HL-60/S4 (cell line): Measurements from ENCODE around the gene EAF2.
"Not testable (repeated sequence)": the region's sequence is repeated elsewhere in the genome, so short reads cannot be mapped to it uniquely, and the experiment has no call there.

Source experiments
- in situ Hi-C: fragments of 300-500 bp; cut with MboI; formaldehyde crosslinking; loops from 2 replicates; pipeline ENCODE4 v1.14.3; 2022; ENCODE audit warnings: low sequenced_read_pairs

The EAF2 gene

DNA sequence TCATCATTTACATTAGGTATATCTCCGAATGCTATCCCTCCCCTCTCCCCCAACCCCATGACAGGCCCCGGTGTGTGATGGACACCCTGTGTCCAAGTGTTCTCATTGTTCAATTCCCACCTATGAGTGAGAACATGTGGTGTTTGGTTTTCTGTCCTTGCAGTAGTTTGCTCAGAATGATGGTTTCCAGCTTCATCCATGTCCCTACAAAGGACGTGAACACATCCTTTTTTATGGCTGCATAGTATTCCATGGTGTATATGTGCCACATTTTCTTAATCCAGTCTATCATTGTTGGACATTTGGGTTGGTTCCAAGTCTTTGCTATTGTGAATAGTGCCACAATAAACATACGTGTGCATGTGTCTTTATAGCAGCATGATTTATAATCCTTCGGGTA lies 22.8 kb downstream of the EAF2 start:
- in situ Hi-C loops: not testable (repeated sequence)

DNA sequence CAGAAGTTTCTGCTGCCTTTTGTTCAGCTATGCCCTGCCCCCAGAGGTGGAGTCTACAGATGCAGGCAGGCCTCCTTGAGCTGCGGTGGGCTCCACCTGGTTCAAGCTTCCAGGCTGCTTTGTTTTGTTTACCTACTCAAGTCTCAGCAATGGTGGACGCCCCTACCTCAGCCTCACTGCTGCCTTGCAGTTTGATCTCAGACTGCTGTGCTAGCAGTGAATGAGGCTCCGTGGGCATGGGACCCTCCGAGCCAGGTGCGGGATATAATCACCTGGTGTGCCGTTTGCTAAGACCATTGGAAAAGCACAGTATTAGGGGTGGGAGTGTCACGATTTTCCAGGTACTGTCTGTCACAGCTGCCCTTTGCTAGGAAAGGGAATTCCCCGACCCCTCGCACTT lies 28.2 kb downstream of the EAF2 start:
- in situ Hi-C loops: not testable (repeated sequence)

GRCh38 chr3:121863801-121864200 lies 28.8 kb downstream of the EAF2 start:
- in situ Hi-C loops: no loop called here

GRCh38 chr3:121869736-121870135 lies 34.7 kb downstream of the EAF2 start:
- in situ Hi-C loops: no loop called here

DNA sequence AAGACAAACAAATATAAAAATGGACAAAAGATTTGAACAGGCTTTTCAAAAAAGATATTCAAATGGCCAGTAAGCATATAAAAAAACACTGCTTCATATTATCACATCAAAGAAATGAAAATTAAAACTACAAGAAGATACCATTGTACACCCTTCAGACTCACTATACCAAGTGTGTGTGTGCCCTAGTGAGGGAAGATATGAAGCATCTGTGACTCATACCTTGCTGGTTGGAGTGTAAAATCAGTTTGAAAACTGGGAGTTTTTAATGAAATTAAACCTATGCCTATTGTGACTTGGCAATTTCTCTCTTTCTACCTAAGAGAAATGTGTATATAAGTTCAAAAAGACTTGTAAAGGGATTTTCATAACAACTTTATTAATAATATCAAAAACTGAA lies 35.7 kb downstream of the EAF2 start:
- in situ Hi-C loops: no loop called here

- in situ Hi-C loops: no loop called here
These were observed 36.4 kb downstream of the EAF2 start for GRCh38 chr3:121871430-121871829.

DNA sequence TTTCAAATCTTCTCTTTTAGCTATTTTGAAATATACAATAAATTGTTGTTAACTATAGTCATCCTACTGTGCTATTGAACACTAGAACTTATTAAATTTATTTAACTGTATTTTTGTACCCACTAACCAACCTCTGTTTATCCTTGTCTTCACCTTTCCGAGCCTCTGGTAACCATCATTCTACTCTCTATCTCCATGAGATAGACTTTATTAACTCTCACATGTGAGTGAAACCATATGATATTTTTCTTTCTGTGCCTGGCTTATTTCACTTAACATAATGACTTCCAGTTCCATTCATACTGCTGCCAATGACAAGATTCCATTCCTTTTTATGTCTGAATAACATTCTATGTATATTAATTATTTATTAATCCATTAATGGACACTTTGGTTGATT lies 43.4 kb downstream of the EAF2 start:
- in situ Hi-C loops: no loop called here

GRCh38 chr3:121883507-121883906 lies 48.5 kb downstream of the EAF2 start:
- in situ Hi-C loops: no loop called here

GRCh38 chr3:121885386-121885785 lies 50.4 kb downstream of the EAF2 start:
- in situ Hi-C loops: no loop called here

DNA sequence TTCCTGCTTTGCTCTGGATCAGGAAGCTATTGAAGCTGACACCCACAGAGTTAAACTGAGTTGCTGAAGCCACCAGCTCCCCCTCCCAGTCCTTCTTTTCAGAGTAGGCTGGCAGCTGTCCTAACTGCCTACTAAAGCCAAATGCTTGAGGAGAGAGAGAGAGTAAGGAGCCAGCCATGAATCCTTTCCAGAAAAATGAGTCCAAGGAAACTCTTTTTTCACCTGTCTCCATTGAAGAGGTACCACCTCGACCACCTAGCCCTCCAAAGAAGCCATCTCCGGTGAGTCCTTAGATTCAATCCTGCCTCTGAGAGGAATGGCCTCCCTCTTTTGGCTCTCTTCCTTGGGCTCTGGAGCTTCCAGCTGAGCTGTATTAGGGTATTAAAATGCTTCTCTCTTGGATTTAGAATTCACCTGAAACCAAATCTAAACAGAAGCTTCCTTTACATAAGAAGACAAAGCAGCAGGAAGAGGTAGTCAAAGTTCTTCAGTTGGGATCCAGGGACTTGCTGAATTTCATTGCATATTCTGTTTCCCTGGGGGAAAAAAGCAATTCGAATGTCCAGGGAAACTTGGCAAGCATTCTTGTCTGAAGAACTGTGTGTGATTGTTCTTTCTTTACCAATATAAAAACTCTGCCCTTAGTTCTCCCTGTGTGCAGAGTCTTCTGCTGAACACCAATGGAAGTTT lies 59.4 kb downstream of the EAF2 start, which contains the start of gene SLC15A2:
Gene SLC15A2, plus strand, starts transcription at position 101 of the 690 bp plus-strand sequence. Its CDS starts 76 bp downstream, at position 177.
- in situ Hi-C loops: no loop called here

DNA sequence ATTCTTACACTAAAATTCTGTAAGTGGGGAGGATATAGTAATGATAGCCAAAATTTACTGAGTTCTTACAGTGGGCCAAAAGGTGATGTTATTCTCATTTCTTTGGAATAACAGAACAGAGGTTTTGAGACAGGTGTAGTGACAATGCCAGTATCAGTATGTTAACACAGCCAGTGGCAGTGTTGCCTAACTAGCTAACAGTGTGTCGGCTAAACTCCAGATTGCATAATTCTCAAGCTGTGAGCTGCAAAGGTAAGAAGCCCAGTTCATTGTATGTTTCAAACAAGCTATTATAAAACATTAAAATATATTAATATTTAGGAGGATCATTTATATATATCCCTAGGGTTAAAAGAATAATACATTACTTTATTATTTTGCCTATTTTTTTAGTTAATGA lies 60.1 kb downstream of the EAF2 start:
- in situ Hi-C loops: no loop called here

- in situ Hi-C loops: no loop called here
These were observed 60.7 kb downstream of the EAF2 start for GRCh38 chr3:121895736-121896135.

DNA sequence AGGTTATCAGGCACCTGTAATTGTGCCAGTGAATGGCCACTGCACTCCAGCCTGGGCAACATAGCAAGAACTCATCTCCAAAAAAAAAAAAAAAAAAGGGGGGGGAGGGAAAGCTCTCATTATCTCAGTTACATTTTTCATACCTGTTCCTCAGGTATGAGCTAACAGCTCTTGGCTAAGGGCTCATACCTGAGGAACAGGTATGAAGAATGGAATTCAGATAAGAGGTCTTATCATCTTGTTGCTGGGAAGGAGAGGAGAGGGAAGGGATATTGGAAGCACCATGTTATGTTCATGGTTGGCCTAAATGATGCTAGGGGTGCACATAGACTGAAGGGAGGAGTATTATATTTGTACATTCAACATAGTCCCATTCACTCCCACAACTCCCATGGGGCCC lies 61.8 kb downstream of the EAF2 start:
- in situ Hi-C loops: no loop called here

- in situ Hi-C loops: no loop called here
These were observed 62.3 kb downstream of the EAF2 start for GRCh38 chr3:121897296-121897695.

DNA sequence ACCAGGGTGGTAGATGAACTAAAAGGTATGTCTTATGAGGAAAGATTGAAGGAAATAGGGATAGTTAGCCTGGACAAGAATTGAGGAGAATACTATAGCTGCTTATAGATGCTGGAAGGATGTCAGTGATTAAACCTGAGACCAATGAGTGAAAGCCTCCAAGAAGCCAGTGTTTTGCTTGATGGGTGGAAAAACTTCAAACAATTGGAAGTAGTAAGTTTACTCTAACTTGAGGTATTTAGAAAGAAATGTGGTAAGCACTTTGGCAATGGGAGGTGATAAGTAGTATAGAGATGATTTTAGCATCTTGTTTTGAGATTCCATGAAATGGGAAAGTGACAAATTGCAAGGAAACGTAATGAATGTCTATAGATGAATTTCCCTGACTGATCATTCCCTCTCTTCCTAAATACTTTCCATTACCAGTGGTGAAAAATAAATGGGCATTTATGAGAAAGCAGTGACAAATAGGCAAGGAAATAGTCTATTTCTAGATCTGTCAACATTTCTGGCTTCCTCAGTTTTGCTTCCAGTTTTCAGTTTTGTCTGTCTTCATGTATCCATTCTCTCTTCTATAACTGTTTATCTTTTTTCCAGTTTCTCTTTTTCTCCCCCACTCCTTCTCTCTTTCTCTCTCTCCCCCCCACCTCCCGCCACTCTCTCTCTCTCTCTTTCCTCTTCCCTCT lies 78.4 kb downstream of the EAF2 start:
- in situ Hi-C loops: no loop called here

DNA sequence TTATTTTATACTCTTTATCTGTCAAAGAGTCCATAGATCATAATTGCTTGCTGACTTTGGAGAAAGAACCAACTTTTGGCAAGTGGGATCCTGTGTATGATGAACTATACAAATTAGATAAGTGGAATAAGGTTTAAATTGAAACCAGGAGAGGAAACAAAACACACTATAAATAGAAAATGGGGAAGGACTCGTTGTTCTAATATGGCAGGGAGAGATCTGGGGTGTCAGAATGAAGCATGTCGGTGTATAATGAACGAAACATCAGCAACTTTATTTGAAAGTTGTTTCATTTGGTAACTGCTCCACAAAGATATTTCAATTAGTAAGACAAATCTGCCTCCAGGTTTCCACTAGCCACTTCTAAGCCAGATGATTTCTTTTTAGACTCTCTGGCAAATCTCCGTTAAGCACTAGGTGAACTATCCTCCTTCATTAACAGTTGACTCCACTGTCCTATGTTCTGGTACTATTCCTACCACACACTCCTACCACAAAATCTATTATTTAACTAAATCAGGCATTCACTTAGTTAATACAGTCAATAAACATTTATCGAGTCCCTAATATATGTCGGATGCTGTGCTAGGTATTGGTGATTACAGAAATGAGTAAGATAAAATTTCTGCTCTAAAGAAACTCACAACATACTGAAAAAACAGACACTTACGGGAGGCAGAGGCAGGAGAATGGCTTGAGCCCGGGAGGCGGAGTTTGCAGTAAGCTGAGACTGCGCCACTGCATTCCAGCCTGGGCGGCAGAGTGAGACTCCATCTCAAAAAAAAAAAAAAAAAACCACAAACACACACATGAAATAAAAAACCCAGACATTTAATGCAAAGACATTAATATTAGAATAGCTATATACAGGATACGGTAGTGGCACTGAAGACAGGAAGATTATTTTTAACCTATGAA lies 79.3 kb downstream of the EAF2 start:
- in situ Hi-C loops: no loop called here

GRCh38 chr3:121916189-121916588 lies 81.2 kb downstream of the EAF2 start:
- in situ Hi-C loops: no loop called here

GRCh38 chr3:121918779-121919483 lies 83.9 kb downstream of the EAF2 start:
- in situ Hi-C loops: no loop called here

GRCh38 chr3:121924734-121925133 lies 89.7 kb downstream of the EAF2 start:
- in situ Hi-C loops: no loop called here

GRCh38 chr3:121926380-121926779 lies 91.4 kb downstream of the EAF2 start:
- in situ Hi-C loops: no loop called here
